Hepatocyte (in vitro differentiated cells): ENCODE measurements around the gene VSTM2A. TPM values are rescaled to one million over a fixed set of nuclear protein-coding genes. Genes with fewer than 3 reads are reported as not detected.

Experiments
- DNase-seq: peaks from one replicate; pipeline ENCODE4 v3.0.0-alpha.2; 2016; ENCODE audit warnings: low spot score
- H2AFZ ChIP-seq: fragments of 200-600 bp; sonication (generic); 2 replicates; pipeline ENCODE4 v1.6.0; 2016; ENCODE audit warnings: antibody characterized with exemption, mild to moderate bottlenecking
- H3K27ac ChIP-seq: fragments of 200-600 bp; sonication (generic); 2 replicates; pipeline ENCODE4 v1.5.1; 2016; ENCODE audit warnings: mild to moderate bottlenecking
- H3K27me3 ChIP-seq: fragments of 200-600 bp; sonication (generic); 2 replicates; pipeline ENCODE4 v1.6.1; 2016
- H3K36me3 ChIP-seq: fragments of 200-600 bp; sonication (generic); replicated peaks from 2 replicates; pipeline ENCODE4 v1.5.1; 2016; ENCODE audit warnings: low read depth; ENCODE audit not compliant: insufficient read depth
- H3K4me1 ChIP-seq: fragments of 200-600 bp; sonication (generic); 2 replicates; pipeline ENCODE4 v1.5.1; 2016; ENCODE audit warnings: mild to moderate bottlenecking, moderate library complexity; ENCODE audit not compliant: insufficient read depth
- H3K4me2 ChIP-seq: fragments of 200-600 bp; sonication (generic); 2 replicates; pipeline ENCODE4 v1.6.0; 2016
- H3K4me3 ChIP-seq: fragments of 200-600 bp; sonication (generic); 2 replicates; pipeline ENCODE4 v1.5.1; 2016; ENCODE audit warnings: mild to moderate bottlenecking
- H3K79me2 ChIP-seq: fragments of 200-600 bp; sonication (generic); 2 replicates; pipeline ENCODE4 v1.6.0; 2017; ENCODE audit warnings: mild to moderate bottlenecking
- H3K9me2 ChIP-seq: fragments of 200-600 bp; sonication (generic); replicated peaks from 2 replicates; pipeline ENCODE4 v1.6.0; 2017; ENCODE audit warnings: mild to moderate bottlenecking; ENCODE audit not compliant: insufficient read depth
- H3K9me3 ChIP-seq: fragments of 200-600 bp; sonication (generic); 2 replicates; pipeline ENCODE4 v1.5.1; 2016; ENCODE audit warnings: low read depth, mild to moderate bottlenecking
- H4K20me1 ChIP-seq: fragments of 200-600 bp; sonication (generic); 2 replicates; pipeline ENCODE4 v1.6.0; 2016; ENCODE audit warnings: mild to moderate bottlenecking; ENCODE audit not compliant: insufficient read depth, poor library complexity, severe bottlenecking
- CTCF ChIP-seq: fragments of 200-600 bp; sonication (generic); IDR thresholded peaks from 2 replicates; pipeline ENCODE4 v1.5.1; 2016; ENCODE audit warnings: antibody characterized with exemption, mild to moderate bottlenecking; ENCODE audit not compliant: poor library complexity
- EZH2 ChIP-seq: fragments of 200-600 bp; sonication (generic); IDR thresholded peaks from 2 replicates; pipeline ENCODE4 v1.6.1; 2016; ENCODE audit warnings: antibody characterized with exemption, mild to moderate bottlenecking, borderline replicate concordance
- EZH2phosphoT487 ChIP-seq: fragments of 200-600 bp; sonication (generic); IDR thresholded peaks from one replicate; pipeline ENCODE4 v1.6.1; 2018; ENCODE audit warnings: antibody characterized with exemption, mild to moderate bottlenecking, low read depth, moderate library complexity; ENCODE audit not compliant: unreplicated experiment, severe bottlenecking
- WGBS: methylation state at CpG from one replicate; pipeline ENCODE4 v1.1.6; 2016; ENCODE audit warnings: low lambda C conversion rate; ENCODE audit errors: missing lambda C conversion rate; 5-methylcytosine and 5-hydroxymethylcytosine counted together
- polyA plus RNA-seq: library from polyadenylated mRNA; unstranded; fragments of >200 nt; fragmentation: Nextera tagmentation; extraction: Ambion mirVana; gene quantifications from 2 replicates; pipeline ENCODE4 v1.2.1, GENCODE V29; 2016
- total RNA-seq: library from RNA; depleted of rRNA; stranded (reverse); fragments of >200 nt; gene quantifications from 2 replicates; pipeline ENCODE4 v1.2.3, GENCODE V29; 2014

The VSTM2A gene
- total and polyA plus RNA-seq, 2 experiments from 2014 or later: not detected

- WGBS: 88% methylated on average over 2 of the region's 2 CpGs
- TF ChIP-seq CTCF: no peak
- TF ChIP-seq EZH2: no peak
- no peak for TF ChIP-seq EZH2phosphoT487
- no peak overlapping the region for H2AFZ ChIP-seq
- H3K9me2 ChIP-seq: no peaks in the 10 kb centered on the region
- no peaks in the 10 kb centered on the region for H3K4me1 ChIP-seq
- H3K27ac ChIP-seq: no peak overlapping the region
- H3K4me3 ChIP-seq: no peak overlapping the region
- no peaks in the 10 kb centered on the region for H4K20me1 ChIP-seq
- H3K4me2 ChIP-seq: no peak overlapping the region
- H3K79me2 ChIP-seq: no peaks in the 10 kb centered on the region
- H3K27me3 ChIP-seq: no peaks in the 10 kb centered on the region
- no peak for DNase-seq
- H3K36me3 ChIP-seq: no peaks in the 10 kb centered on the region
- no peaks in the 10 kb centered on the region for H3K9me3 ChIP-seq
These were observed 39.3 kb downstream of the VSTM2A start for GRCh38 chr7:54581511-54581910.

- no peak for DNase-seq
These were observed 49.5 kb downstream of the VSTM2A start for GRCh38 chr7:54591404-54592386.

GRCh38 chr7:54596747-54597146 is 54.6 kb downstream of the VSTM2A start:
- Histone ChIP-seq H3K4me1 (no peaks in the 10 kb centered on the region), H3K27me3 (no peaks in the 10 kb centered on the region), H2AFZ (no peak overlapping the region), H3K4me2 (no peak overlapping the region), H3K36me3 (no peaks in the 10 kb centered on the region), H3K27ac (no peak overlapping the region), H4K20me1 (no peaks in the 10 kb centered on the region), H3K9me3 (no peaks in the 10 kb centered on the region), H3K4me3 (no peak overlapping the region), H3K9me2 (no peaks in the 10 kb centered on the region), H3K79me2 (no peaks in the 10 kb centered on the region)
- DNase-seq: no peak
- TF ChIP-seq CTCF: no peak
- no peak for TF ChIP-seq EZH2phosphoT487
- no peak for TF ChIP-seq EZH2
- 92% methylated on average over 2 of the region's 2 CpGs for WGBS

More at GRCh38 chr7:54591404-54592386, 49.5 kb downstream of the VSTM2A start:
- Histone ChIP-seq H3K9me3 (no peaks in the 10 kb centered on the region), H2AFZ (no peak overlapping the region), H3K9me2 (no peaks in the 10 kb centered on the region), H4K20me1 (no peaks in the 10 kb centered on the region), H3K36me3 (no peaks in the 10 kb centered on the region), H3K4me1 (no peaks in the 10 kb centered on the region), H3K79me2 (no peaks in the 10 kb centered on the region), H3K4me3 (no peak overlapping the region), H3K4me2 (no peak overlapping the region), H3K27ac (no peak overlapping the region), H3K27me3 (no peaks in the 10 kb centered on the region)
- 87% methylated on average over 15 of the region's 15 CpGs for WGBS
- TF ChIP-seq CTCF (no peak), EZH2 (no peak), EZH2phosphoT487 (no peak)
